Bronchial epithelial cell (primary cell): ENCODE measurements around the gene METTL17. TPM values are rescaled to one million over a fixed set of nuclear protein-coding genes. Genes with fewer than 3 reads are reported as not detected.

Experiments
- DNase-seq: peaks from one replicate; pipeline ENCODE4 v3.0.0-alpha.2; 2010; ENCODE audit warnings: low read depth
- FAIRE-seq: peaks from 2 replicates; lab custom pipeline; 2011; peaks lifted over from hg19 to GRCh38; lab: Jason Lieb, UNC
- H3K27me3 ChIP-seq: 2 replicates; pipeline ENCODE4 v1.5.1; 2011; ENCODE audit warnings: low read length; ENCODE audit not compliant: control insufficient read depth, insufficient read depth
- H3K36me3 ChIP-seq: 2 replicates; pipeline ENCODE4 v1.5.1; 2011; ENCODE audit warnings: low read length; ENCODE audit not compliant: control insufficient read depth, insufficient read depth
- H3K4me3 ChIP-seq: 2 replicates; pipeline ENCODE4 v1.5.1; 2011; ENCODE audit warnings: mild to moderate bottlenecking, low read depth, low read length, control low read depth
- total RNA-seq: library from RNA; depleted of rRNA; stranded (reverse); fragments of >200 nt; gene quantifications from 2 replicates; pipeline ENCODE4 v1.2.1, GENCODE V29; 2014
- TF ChIP-seq, protein P1 (sequence below): IDR thresholded peaks from 2 replicates; pipeline ENCODE4 v1.5.1; 2011; ENCODE audit warnings: mild to moderate bottlenecking, moderate library complexity, low read length, control low read depth, inconsistent platforms; ENCODE audit not compliant: insufficient read depth, severe bottlenecking

METTL17 gene
- total RNA-seq, 1 donor from 2014 or later, result 56.1 TPM

- no peaks in the 10 kb centered on the region for H3K36me3 ChIP-seq
- FAIRE-seq (peak; percentile 43), DNase-seq (no peak)
- H3K27me3 ChIP-seq, result peaks cover 2% of the 10 kb centered on the region
- no peak overlapping the region for H3K4me3 ChIP-seq
- TF ChIP-seq, protein P1, sequence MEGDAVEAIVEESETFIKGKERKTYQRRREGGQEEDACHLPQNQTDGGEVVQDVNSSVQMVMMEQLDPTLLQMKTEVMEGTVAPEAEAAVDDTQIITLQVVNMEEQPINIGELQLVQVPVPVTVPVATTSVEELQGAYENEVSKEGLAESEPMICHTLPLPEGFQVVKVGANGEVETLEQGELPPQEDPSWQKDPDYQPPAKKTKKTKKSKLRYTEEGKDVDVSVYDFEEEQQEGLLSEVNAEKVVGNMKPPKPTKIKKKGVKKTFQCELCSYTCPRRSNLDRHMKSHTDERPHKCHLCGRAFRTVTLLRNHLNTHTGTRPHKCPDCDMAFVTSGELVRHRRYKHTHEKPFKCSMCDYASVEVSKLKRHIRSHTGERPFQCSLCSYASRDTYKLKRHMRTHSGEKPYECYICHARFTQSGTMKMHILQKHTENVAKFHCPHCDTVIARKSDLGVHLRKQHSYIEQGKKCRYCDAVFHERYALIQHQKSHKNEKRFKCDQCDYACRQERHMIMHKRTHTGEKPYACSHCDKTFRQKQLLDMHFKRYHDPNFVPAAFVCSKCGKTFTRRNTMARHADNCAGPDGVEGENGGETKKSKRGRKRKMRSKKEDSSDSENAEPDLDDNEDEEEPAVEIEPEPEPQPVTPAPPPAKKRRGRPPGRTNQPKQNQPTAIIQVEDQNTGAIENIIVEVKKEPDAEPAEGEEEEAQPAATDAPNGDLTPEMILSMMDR, result no peak
Measured at GRCh38 chr14:21030531-21030930, 40.8 kb downstream of the METTL17 start.

DNA sequence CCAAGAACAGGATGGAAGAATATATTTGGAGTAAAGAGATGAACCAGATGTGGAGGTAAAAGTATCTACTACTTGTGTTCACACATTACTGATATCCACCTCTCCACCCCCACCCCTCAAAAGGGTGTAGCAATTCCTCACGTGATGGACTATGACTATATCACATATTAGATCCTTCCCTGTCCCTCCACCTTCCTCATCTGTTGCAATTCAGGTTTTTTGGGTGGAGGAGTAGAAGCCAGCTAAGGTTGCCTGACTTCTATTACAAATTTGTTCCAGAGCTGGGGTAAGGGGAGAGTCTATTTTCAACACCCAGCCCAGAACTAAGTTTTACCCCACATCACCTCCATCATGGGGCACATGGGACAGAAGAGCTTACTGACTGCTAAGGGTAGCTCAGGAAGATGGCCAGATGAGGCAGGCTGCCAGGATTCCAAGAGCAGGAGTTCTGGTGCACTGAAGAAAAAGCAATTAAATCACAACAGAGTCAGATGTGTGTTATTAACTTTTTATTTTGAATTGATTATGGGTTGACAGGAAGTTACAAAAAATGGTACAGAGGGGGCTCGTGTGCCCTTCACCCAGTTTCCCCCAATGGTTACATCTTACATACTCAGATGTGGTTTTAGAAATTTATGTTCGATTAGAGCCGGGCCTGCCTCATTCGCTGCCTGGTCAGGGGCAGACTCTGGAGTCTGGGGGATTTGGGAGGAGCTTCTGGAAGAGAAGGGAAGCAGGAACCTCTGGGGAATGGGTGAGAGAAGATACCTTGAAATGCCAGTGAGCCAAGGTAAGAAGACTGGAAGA is 42.7 kb downstream of the METTL17 start:
- H3K27me3 ChIP-seq, result peaks cover 2% of the 10 kb centered on the region
- FAIRE-seq (no peak), DNase-seq (no peak)
- no peaks in the 10 kb centered on the region for H3K36me3 ChIP-seq
- TF ChIP-seq, protein P1, result no peak
- H3K4me3 ChIP-seq, result no peak overlapping the region

DNA sequence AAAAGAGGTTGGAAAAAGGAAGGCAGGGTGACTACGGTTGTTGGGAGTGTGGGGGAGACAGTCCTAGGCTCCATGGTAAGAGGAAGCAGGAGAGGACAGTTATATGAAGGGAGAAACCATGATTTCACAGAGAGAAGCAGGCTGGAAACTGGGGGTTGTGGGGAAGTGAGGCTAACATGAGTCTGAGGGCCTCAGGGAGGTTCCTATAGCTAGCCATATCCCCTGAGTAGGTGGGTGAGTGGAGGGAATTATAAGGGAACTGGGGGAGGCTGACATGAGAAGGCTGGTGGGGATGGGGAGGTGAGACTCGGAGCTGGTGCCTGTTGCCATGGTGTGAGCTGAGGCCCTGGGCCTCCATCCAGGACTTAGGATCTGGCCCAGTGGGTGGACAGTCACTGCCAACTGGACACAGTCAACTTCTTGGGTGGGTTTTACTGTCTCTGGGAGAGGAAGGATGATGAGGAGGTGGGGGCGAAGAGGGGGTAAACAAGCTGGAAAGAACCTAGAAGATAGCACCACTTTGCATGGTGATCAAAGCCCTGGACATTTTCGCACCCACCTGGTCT is 43.4 kb downstream of the METTL17 start:
- DNase-seq (no peak), FAIRE-seq (no peak)
- no peak overlapping the region for H3K4me3 ChIP-seq
- H3K36me3 ChIP-seq, result no peaks in the 10 kb centered on the region
- H3K27me3 ChIP-seq, result peaks cover 2% of the 10 kb centered on the region
- TF ChIP-seq, protein P1, result no peak

- Histone ChIP-seq H3K4me3 (no peak within 1 kb of the TSS), H3K36me3 (no peaks in the 10 kb centered on the region), H3K27me3 (peaks cover 2% of the 10 kb centered on the region)
- DNase-seq, result no peak
- TF ChIP-seq, protein P1, result no peak
- FAIRE-seq, result peak; percentile 32
Measured at GRCh38 chr14:21034707-21035106, 44.9 kb downstream of the METTL17 start, which contains the start of gene RNASE13. TSS of gene RNASE13 (minus strand) at chr14:21034807. CDS start at chr14:21034288, 519 bp downstream.

- Histone ChIP-seq H3K36me3 (no peaks in the 10 kb centered on the region), H3K4me3 (no peak overlapping the region), H3K27me3 (peaks cover 2% of the 10 kb centered on the region)
- no peak for FAIRE-seq
- no peak for DNase-seq
- TF ChIP-seq, protein P1, result no peak
Measured at GRCh38 chr14:21036751-21037150, 47.0 kb downstream of the METTL17 start.
